Breast epithelium (tissue), 4 donors: Measurements from ENCODE around the gene OAS2. TPM values are rescaled to one million over a fixed set of nuclear protein-coding genes. Genes with fewer than 3 reads are reported as not detected.

Experiments used
- DNase-seq, 2 donors: peaks; one replicate each; pipeline ENCODE4 v3.0.0-alpha.2; 2019; ENCODE audit warnings: low spot score in 2 of 2
- H3K27ac ChIP-seq, 2 donors: fragments of 200-600 bp; sonication (generic) in 1 of 2; one replicate each; pipeline ENCODE4 v1.5.1; 2016 to 2019; ENCODE audit warnings: mild to moderate bottlenecking in 1 of 2
- H3K27me3 ChIP-seq, 2 donors: fragments of 200-600 bp; sonication (generic) in 1 of 2; one replicate each; pipeline versions ENCODE4 v1.5.1 to v1.6.0; 2017 to 2019; ENCODE audit warnings: control low read depth in 1 of 2, mild to moderate bottlenecking in 1 of 2
- H3K36me3 ChIP-seq: fragments of 200-600 bp; one replicate; pipeline ENCODE4 v1.5.1; 2019
- H3K4me1 ChIP-seq, 2 donors: fragments of 200-600 bp; sonication (generic); one replicate each; pipeline ENCODE4 v1.5.1; 2016 to 2019; ENCODE audit warnings: control low read depth in 1 of 2
- H3K4me3 ChIP-seq, 3 donors: fragments of 200-600 bp; sonication (generic); 1 replicate in 2 of 3; 2 replicates in 1 of 3; pipeline ENCODE4 v1.5.1; 2016 to 2019; ENCODE audit warnings: mild to moderate bottlenecking in 3 of 3, moderate library complexity in 2 of 3
- H3K9me3 ChIP-seq, 2 donors: fragments of 200-600 bp; sonication (generic) in 1 of 2; one replicate each; pipeline ENCODE4 v1.5.1; 2016 to 2019; ENCODE audit warnings: control low read depth in 1 of 2
- POLR2A ChIP-seq: fragments of 450-650 bp; IDR thresholded peaks from one replicate; pipeline ENCODE4 v1.6.1; 2016; ENCODE audit warnings: antibody characterized with exemption, mild to moderate bottlenecking, moderate library complexity
- POLR2AphosphoS5 ChIP-seq, 3 donors: sonication (generic); formaldehyde crosslinking; IDR thresholded peaks; one replicate each; pipeline ENCODE4 v1.6.1; 2017; ENCODE audit warnings: antibody characterized with exemption in 3 of 3
- intact Hi-C: fragments of 100-400 bp; cut with DNase I; formaldehyde crosslinking; loops from one replicate; pipeline ENCODE4 v1.15.1; 2023; ENCODE audit warnings: low total_unique reads
- total RNA-seq, 3 donors: library from RNA; depleted of rRNA; stranded (reverse); fragments of >200 nt; gene quantifications; one replicate each; pipeline ENCODE4 v1.1.0, GENCODE V29; 2016
- TF ChIP-seq, protein P1 (sequence below), 3 donors: fragments of 450-650 bp; IDR thresholded peaks; one replicate each; pipeline ENCODE4 v1.5.1; 2016 to 2017; ENCODE audit warnings: antibody characterized with exemption in 3 of 3, mild to moderate bottlenecking in 3 of 3, moderate library complexity in 3 of 3

The OAS2 gene
- total RNA-seq, 3 donors from 2014 or later: 6.2 to 9.5 (median 7.9) TPM

DNA sequence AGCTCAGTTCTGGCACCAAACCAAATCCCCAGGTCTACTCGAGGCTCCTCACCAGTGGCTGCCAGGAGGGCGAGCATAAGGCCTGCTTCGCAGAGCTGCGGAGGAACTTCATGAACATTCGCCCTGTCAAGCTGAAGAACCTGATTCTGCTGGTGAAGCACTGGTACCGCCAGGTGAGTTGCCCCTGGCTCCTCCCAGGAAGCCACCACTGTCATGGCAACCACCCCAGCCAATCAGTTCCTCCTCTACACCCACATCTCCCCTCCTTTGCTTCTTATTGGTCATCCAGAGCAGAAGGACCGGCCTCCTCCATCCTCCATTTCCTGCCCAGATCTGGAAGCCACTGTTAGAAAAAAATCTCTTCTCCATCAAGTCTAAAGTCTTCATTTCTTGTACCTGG, 17.2 kb upstream of the OAS2 start:
- H3K9me3 ChIP-seq: peaks cover 5 to 8% of the 10 kb centered on the region in 2 donors
- no peak for DNase-seq
- no peaks in the 10 kb centered on the region for H3K4me1 ChIP-seq
- intact Hi-C loops: no loop called here
- H3K27me3 ChIP-seq: no peaks in the 10 kb centered on the region
- peaks cover 6% of the 10 kb centered on the region for H3K36me3 ChIP-seq
- no peak for TF ChIP-seq POLR2A
- H3K27ac ChIP-seq: no peak overlapping the region
- no peak overlapping the region for H3K4me3 ChIP-seq

DNA sequence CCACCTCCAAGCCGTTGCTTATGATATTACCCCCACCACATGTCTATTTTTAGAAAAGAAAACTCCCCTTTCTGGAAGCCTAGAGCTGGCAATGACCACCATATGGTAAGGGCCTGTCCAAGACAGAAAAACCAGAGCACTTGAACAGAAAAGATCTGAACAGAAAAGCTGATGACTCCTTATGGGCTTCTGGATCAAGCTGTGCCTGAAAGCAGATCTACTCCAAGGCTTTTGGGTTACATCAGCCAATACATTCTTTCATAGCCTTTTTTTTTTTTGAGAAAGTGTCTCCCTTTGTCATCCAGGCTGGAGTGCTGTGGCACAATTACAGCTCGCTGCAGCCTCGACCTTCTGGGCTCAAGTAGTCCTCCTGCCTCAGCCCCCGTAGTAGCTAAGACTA, 16.8 kb upstream of the OAS2 start:
- Histone ChIP-seq H3K27ac (no peak overlapping the region), H3K4me1 (no peaks in the 10 kb centered on the region), H3K27me3 (no peaks in the 10 kb centered on the region), H3K4me3 (no peak overlapping the region), H3K36me3 (peaks cover 6% of the 10 kb centered on the region), H3K9me3 (peaks cover 5 to 8% of the 10 kb centered on the region in 2 donors)
- no peak for DNase-seq
- TF ChIP-seq POLR2A (no peak), POLR2AphosphoS5 (IDR thresholded peaks at IDR 0.05) (no peak)
- TF ChIP-seq, protein P1, sequence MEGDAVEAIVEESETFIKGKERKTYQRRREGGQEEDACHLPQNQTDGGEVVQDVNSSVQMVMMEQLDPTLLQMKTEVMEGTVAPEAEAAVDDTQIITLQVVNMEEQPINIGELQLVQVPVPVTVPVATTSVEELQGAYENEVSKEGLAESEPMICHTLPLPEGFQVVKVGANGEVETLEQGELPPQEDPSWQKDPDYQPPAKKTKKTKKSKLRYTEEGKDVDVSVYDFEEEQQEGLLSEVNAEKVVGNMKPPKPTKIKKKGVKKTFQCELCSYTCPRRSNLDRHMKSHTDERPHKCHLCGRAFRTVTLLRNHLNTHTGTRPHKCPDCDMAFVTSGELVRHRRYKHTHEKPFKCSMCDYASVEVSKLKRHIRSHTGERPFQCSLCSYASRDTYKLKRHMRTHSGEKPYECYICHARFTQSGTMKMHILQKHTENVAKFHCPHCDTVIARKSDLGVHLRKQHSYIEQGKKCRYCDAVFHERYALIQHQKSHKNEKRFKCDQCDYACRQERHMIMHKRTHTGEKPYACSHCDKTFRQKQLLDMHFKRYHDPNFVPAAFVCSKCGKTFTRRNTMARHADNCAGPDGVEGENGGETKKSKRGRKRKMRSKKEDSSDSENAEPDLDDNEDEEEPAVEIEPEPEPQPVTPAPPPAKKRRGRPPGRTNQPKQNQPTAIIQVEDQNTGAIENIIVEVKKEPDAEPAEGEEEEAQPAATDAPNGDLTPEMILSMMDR (IDR thresholded peaks at IDR 0.05): no peak
- intact Hi-C loops: no loop called here

DNA sequence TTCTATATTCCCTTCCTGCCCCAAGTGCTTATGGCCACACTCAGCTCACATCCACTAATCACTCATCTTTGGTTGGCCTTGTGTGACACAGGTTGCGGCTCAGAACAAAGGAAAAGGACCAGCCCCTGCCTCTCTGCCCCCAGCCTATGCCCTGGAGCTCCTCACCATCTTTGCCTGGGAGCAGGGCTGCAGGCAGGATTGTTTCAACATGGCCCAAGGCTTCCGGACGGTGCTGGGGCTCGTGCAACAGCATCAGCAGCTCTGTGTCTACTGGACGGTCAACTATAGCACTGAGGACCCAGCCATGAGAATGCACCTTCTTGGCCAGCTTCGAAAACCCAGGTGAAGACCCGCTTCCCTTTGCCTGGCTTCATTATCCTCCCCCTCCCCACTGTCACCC, 15.8 kb upstream of the OAS2 start:
- DNase-seq: no peak
- no peak overlapping the region for H3K4me3 ChIP-seq
- H3K27me3 ChIP-seq: no peaks in the 10 kb centered on the region
- H3K36me3 ChIP-seq: peaks cover 6% of the 10 kb centered on the region
- H3K27ac ChIP-seq: no peak overlapping the region
- H3K4me1 ChIP-seq: no peaks in the 10 kb centered on the region
- TF ChIP-seq, protein P1 (IDR thresholded peaks at IDR 0.05): no peak
- TF ChIP-seq POLR2A (no peak), POLR2AphosphoS5 (IDR thresholded peaks at IDR 0.05) (no peak)
- H3K9me3 ChIP-seq: peaks cover 5 to 8% of the 10 kb centered on the region in 2 donors
- intact Hi-C loops: no loop called here

DNA sequence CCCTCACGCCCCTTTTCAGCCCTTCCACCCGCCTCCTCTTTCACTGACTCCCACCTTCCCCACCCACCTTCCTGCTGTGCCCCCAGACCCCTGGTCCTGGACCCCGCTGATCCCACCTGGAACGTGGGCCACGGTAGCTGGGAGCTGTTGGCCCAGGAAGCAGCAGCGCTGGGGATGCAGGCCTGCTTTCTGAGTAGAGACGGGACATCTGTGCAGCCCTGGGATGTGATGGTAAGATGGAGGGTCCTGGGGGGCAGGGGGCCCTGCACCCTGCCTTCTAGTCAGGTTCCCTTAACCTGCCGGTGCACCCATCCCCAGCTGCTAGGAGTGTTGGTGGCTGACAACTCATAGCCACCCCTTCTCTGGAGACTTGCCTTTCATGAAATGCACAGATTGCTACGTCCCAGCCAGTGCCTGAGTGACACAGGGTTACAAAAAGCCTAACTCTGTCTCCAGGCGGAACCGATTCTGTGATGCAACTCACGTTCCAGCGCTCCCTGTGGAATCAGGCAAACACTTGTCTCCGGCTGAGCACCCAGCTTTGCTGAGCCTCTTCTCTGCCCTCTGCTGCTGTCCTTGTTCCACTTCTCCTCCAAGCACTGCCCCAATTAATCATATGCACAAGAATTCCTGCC, 15.0 kb upstream of the OAS2 start:
- no peak overlapping the region for H3K27ac ChIP-seq
- H3K36me3 ChIP-seq: peaks cover 6% of the 10 kb centered on the region
- TF ChIP-seq POLR2AphosphoS5 (IDR thresholded peaks at IDR 0.05): no peak
- no peak for TF ChIP-seq POLR2A
- TF ChIP-seq, protein P1 (IDR thresholded peaks at IDR 0.05): no peak
- H3K4me3 ChIP-seq: no peak overlapping the region
- peaks cover 5 to 8% of the 10 kb centered on the region in 2 donors for H3K9me3 ChIP-seq
- no peaks in the 10 kb centered on the region for H3K4me1 ChIP-seq
- no peak for DNase-seq
- H3K27me3 ChIP-seq: no peaks in the 10 kb centered on the region
- intact Hi-C loops: no loop called here

DNA sequence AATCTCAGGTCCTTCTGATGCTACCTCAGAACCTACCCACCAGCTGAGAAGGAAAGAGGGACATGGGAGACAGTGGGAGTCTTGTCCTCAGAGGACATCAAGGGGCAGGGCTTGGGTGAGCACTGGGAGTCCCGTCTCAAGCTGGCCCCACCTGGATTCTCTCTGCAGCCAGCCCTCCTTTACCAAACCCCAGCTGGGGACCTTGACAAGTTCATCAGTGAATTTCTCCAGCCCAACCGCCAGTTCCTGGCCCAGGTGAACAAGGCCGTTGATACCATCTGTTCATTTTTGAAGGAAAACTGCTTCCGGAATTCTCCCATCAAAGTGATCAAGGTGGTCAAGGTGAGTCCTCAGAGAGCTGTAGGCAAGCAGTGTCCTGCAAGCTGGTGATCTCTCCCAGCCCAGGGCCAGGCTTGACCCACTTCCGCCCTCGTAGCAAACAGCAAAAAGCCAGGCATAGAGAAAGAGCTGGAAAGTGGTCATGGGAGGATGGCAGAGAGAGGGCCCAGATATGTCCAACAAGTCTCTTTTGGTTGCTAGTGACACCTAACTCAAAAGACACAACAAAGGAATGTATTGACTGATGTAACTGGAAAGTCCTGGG, 14.2 kb upstream of the OAS2 start:
- H3K4me3 ChIP-seq: no peak overlapping the region
- peaks cover 6% of the 10 kb centered on the region for H3K36me3 ChIP-seq
- intact Hi-C loops: no loop called here
- TF ChIP-seq, protein P1 (IDR thresholded peaks at IDR 0.05): no peak
- TF ChIP-seq POLR2AphosphoS5 (IDR thresholded peaks at IDR 0.05) (no peak), POLR2A (no peak)
- peaks cover 0 to 1% of the 10 kb centered on the region in 2 donors for H3K9me3 ChIP-seq
- no peaks in the 10 kb centered on the region for H3K27me3 ChIP-seq
- DNase-seq: no peak
- no peak overlapping the region for H3K27ac ChIP-seq
- no peaks in the 10 kb centered on the region for H3K4me1 ChIP-seq
